ENCODE results near the gene C19orf73. TPM values are rescaled to one million over a fixed set of nuclear protein-coding genes. Genes with fewer than 3 reads are reported as not detected.

Gene C19orf73
- total RNA-seq = 1 to 10 TPM in 1 of 4 donors, not detected in 3; 1.8 TPM

- peaks cover 4 to 47% (median 21%) of the 10 kb centered on the region in 3 donors for H3K4me1 ChIP-seq
- peak within 1 kb of the TSS; percentile 51 to 75 for H3K4me3 ChIP-seq
- peak in 1 of 2 donors; percentile 46 for TF ChIP-seq POLR2A (IDR thresholded peaks at IDR 0.05)
- TF ChIP-seq CTCF (IDR thresholded peaks at IDR 0.05) = peak in 2 of 4 experiments; percentile 31 to 51
- TF ChIP-seq POLR2AphosphoS5 (IDR thresholded peaks at IDR 0.05) = peak; percentile 49
- TF ChIP-seq EP300 (IDR thresholded peaks at IDR 0.05) = no peak
- 0% methylated on average over 16 of the region's 85 CpGs; no CpG with 5 or more reads in 1 of the 2 donors for WGBS, 2 donors (ENCODE audit: low coverage in 1 of 2)
- no peaks in the 10 kb centered on the region for H3K36me3 ChIP-seq
- no peaks in the 10 kb centered on the region for H3K9me3 ChIP-seq
- no peaks in the 10 kb centered on the region for H3K27me3 ChIP-seq
- peak; percentile 90 for ATAC-seq
- peak within 1 kb of the TSS; percentile 73 to 99 (median 95) for H3K27ac ChIP-seq
These were observed at the start of gene C19orf73 for GRCh38 chr19:49118565-49119410. Gene C19orf73 (minus strand): TSS chr19:49119143. CDS start chr19:49119022, 121 bp downstream.

GRCh38 chr19:49168421-49168820 lies 49.5 kb upstream of the C19orf73 start:
- H3K36me3 ChIP-seq = peaks cover 0 to 58% of the 10 kb centered on the region in 2 donors
- TF ChIP-seq POLR2A (IDR thresholded peaks at IDR 0.05) (no peak), CTCF (IDR thresholded peaks at IDR 0.05) (no peak), POLR2AphosphoS5 (IDR thresholded peaks at IDR 0.05) (no peak), EP300 (IDR thresholded peaks at IDR 0.05) (no peak)
- 70% methylated on average over 2 of the region's 23 CpGs; no CpG with 5 or more reads in 1 of the 2 donors for WGBS, 2 donors (ENCODE audit: low coverage in 1 of 2)
- ATAC-seq = no peak
- H3K4me3 ChIP-seq = no peak overlapping the region
- no peaks in the 10 kb centered on the region for H3K9me3 ChIP-seq
- H3K27ac ChIP-seq = no peak overlapping the region
- no peaks in the 10 kb centered on the region for H3K27me3 ChIP-seq
- peaks cover 0 to 27% (median 14%) of the 10 kb centered on the region in 3 donors for H3K4me1 ChIP-seq

GRCh38 chr19:49167857-49168409 lies 49.0 kb upstream of the C19orf73 start:
- Histone ChIP-seq H3K27ac (peak overlapping the region in 1 of 4 donors; percentile 86), H3K4me3 (no peak overlapping the region), H3K27me3 (no peaks in the 10 kb centered on the region), H3K4me1 (peaks cover 0 to 27% (median 14%) of the 10 kb centered on the region in 3 donors), H3K9me3 (no peaks in the 10 kb centered on the region), H3K36me3 (peaks cover 0 to 54% of the 10 kb centered on the region in 2 donors)
- 73% methylated on average over 7 of the region's 25 CpGs; no CpG with 5 or more reads in 1 of the 2 donors for WGBS, 2 donors (ENCODE audit: low coverage in 1 of 2)
- ATAC-seq = no peak
- TF ChIP-seq POLR2A (IDR thresholded peaks at IDR 0.05) = no peak
- TF ChIP-seq EP300 (IDR thresholded peaks at IDR 0.05) = no peak
- no peak for TF ChIP-seq CTCF (IDR thresholded peaks at IDR 0.05)
- TF ChIP-seq POLR2AphosphoS5 (IDR thresholded peaks at IDR 0.05) = no peak

- TF ChIP-seq CTCF (IDR thresholded peaks at IDR 0.05) = no peak
- no peak for TF ChIP-seq POLR2A (IDR thresholded peaks at IDR 0.05)
- no peak for TF ChIP-seq EP300 (IDR thresholded peaks at IDR 0.05)
- TF ChIP-seq POLR2AphosphoS5 (IDR thresholded peaks at IDR 0.05) = no peak
- WGBS, 2 donors (ENCODE audit: low coverage in 1 of 2) = 65% methylated on average over 4 of the region's 30 CpGs; no CpG with 5 or more reads in 1 of the 2 donors
- H3K4me3 ChIP-seq = peak overlapping the region in 1 of 2 donors; percentile 23
These were observed 46.9 kb upstream of the C19orf73 start for GRCh38 chr19:49165865-49166301.

More at GRCh38 chr19:49165865-49166301, 46.9 kb upstream of the C19orf73 start:
- H3K4me1 ChIP-seq = peaks cover 0 to 28% (median 14%) of the 10 kb centered on the region in 3 donors
- H3K36me3 ChIP-seq = peaks cover 0 to 45% of the 10 kb centered on the region in 2 donors
- peak overlapping the region; percentile 84 to 90 (median 88) for H3K27ac ChIP-seq
- no peaks in the 10 kb centered on the region for H3K9me3 ChIP-seq
- peak; percentile 34 for ATAC-seq
- H3K27me3 ChIP-seq = no peaks in the 10 kb centered on the region
